Endothelial cell of umbilical vein (primary cell): ENCODE results near the gene TMEM108. TPM values are rescaled to one million over a fixed set of nuclear protein-coding genes. Genes with fewer than 3 reads are reported as not detected.

Experiments used
- BruUV-seq: library from RNA; stranded (reverse); fragments of 400-500 nt; replicated peaks from 2 replicates; lab custom pipeline; 2021; lab: Mats Ljungman, UMichigan
- CTCF ChIA-PET: fragments of 300-600, 350-600 bp; sonication (Branson Sonifier 250); formaldehyde crosslinking; loops from one replicate; lab custom pipeline; 2021; ENCODE audit warnings: antibody characterized with exemption, inconsistent platforms; lab: Charles Lee
- POLR2A ChIA-PET: fragments of 300-600, 350-600 bp; sonication (Branson Sonifier 250); formaldehyde crosslinking; loops from one replicate; lab custom pipeline; 2021; ENCODE audit warnings: antibody characterized with exemption, inconsistent platforms; lab: Charles Lee
- DNase-seq: peaks from one replicate; pipeline ENCODE4 v3.0.0-alpha.2; 2011; ENCODE audit warnings: low read depth, low spot score
- FAIRE-seq: peaks from 2 replicates; lab custom pipeline; 2011; peaks lifted over from hg19 to GRCh38; lab: Jason Lieb, UNC
- H2AFZ ChIP-seq: 2 replicates; pipeline ENCODE4 v1.6.0; 2012; ENCODE audit warnings: low read depth, low read length, control low read depth, inconsistent platforms
- H3K27ac ChIP-seq: 2 replicates; pipeline ENCODE4 v1.5.1; 2011; ENCODE audit warnings: low read depth, mild to moderate bottlenecking, control low read depth, low read length, moderate library complexity; ENCODE audit not compliant: insufficient read depth
- H3K27me3 ChIP-seq, 2 experiments: 2 replicates each; pipeline versions ENCODE4 v1.6.0 to v1.6.1; 2011; ENCODE audit warnings: low read length in 2 of 2, mixed read lengths in 1 of 2; ENCODE audit not compliant: control insufficient read depth in 2 of 2, insufficient read depth in 2 of 2
- H3K36me3 ChIP-seq, 2 experiments: 2 replicates in 1 of 2; 3 replicates in 1 of 2; pipeline ENCODE4 v1.5.1; 2011; ENCODE audit warnings: low read length in 2 of 2, mild to moderate bottlenecking in 1 of 2, moderate library complexity in 1 of 2; ENCODE audit not compliant: control insufficient read depth in 2 of 2, insufficient read depth in 2 of 2; ENCODE audit errors: extremely low read depth in 1 of 2
- H3K4me1 ChIP-seq: 3 replicates; pipeline ENCODE4 v1.5.1; 2011; ENCODE audit warnings: mild to moderate bottlenecking, low read length; ENCODE audit not compliant: control insufficient read depth, insufficient read depth; ENCODE audit errors: extremely low read depth
- H3K4me2 ChIP-seq: 2 replicates; pipeline ENCODE4 v1.6.1; 2011; ENCODE audit warnings: low read length, control low read depth, mixed read lengths; ENCODE audit not compliant: insufficient read depth
- H3K4me3 ChIP-seq, 3 experiments: fragments of 200-600 bp in 1 of 3; sonication (generic), shearing (Covaris generic) in 1 of 3; replicated peaks in 1 of 3; 2 replicates each; pipeline ENCODE4 v1.5.1; 2011 to 2016; ENCODE audit warnings: control low read depth in 3 of 3, low read length in 3 of 3, mild to moderate bottlenecking in 2 of 3, inconsistent platforms in 1 of 3, low read depth in 1 of 3, moderate library complexity in 1 of 3; ENCODE audit not compliant: insufficient read depth in 1 of 3
- H3K79me2 ChIP-seq: 2 replicates; pipeline ENCODE4 v1.6.0; 2012; ENCODE audit warnings: low read length, inconsistent platforms; ENCODE audit not compliant: control insufficient read depth, insufficient read depth
- H3K9ac ChIP-seq: replicated peaks from 2 replicates; pipeline ENCODE3; 2011; ENCODE audit warnings: low read length, control low read depth; ENCODE audit not compliant: insufficient read depth; ENCODE audit errors: extremely low read depth
- H3K9me1 ChIP-seq: replicated peaks from 3 replicates; pipeline ENCODE4 v1.6.0; 2011; ENCODE audit warnings: mild to moderate bottlenecking, low read length; ENCODE audit not compliant: control insufficient read depth, insufficient read depth; ENCODE audit errors: extremely low read depth
- H3K9me3 ChIP-seq: replicated peaks from 2 replicates; pipeline ENCODE4 v1.5.1; 2012; ENCODE audit warnings: low read length, inconsistent platforms; ENCODE audit not compliant: control insufficient read depth, insufficient read depth
- H4K20me1 ChIP-seq: replicated peaks from 2 replicates; pipeline ENCODE3; 2011; ENCODE audit warnings: mild to moderate bottlenecking, low read length; ENCODE audit not compliant: control insufficient read depth, insufficient read depth; ENCODE audit errors: extremely low read depth
- CTCF ChIP-seq, 2 donors: IDR thresholded peaks; 1 replicate in 1 of 2; 2 replicates in 1 of 2; pipeline ENCODE4 v1.5.1; 2011; ENCODE audit warnings: low read length in 2 of 2, mild to moderate bottlenecking in 2 of 2, moderate library complexity in 2 of 2, control low read depth in 1 of 2, inconsistent platforms in 1 of 2, low read depth in 1 of 2; ENCODE audit not compliant: insufficient read depth in 1 of 2; ENCODE audit errors: extremely low read depth in 1 of 2
- EZH2 ChIP-seq: IDR thresholded peaks from 2 replicates; pipeline ENCODE4 v1.6.1; 2012; ENCODE audit warnings: borderline replicate concordance, low read depth, mild to moderate bottlenecking, moderate library complexity, low read length, inconsistent platforms; ENCODE audit not compliant: severe bottlenecking
- FOS ChIP-seq: IDR thresholded peaks from 2 replicates; pipeline ENCODE4 v1.6.1; 2011; ENCODE audit warnings: mild to moderate bottlenecking, low read length, moderate library complexity, borderline replicate concordance; ENCODE audit not compliant: insufficient read depth
- GATA2 ChIP-seq: IDR thresholded peaks from 2 replicates; pipeline ENCODE4 v1.7.0; 2011; ENCODE audit warnings: low read depth, mild to moderate bottlenecking, moderate library complexity, mixed read lengths, low read length; ENCODE audit not compliant: insufficient read length, insufficient read depth
- JUN ChIP-seq: IDR thresholded peaks from 2 replicates; pipeline ENCODE4 v1.6.1; 2011; ENCODE audit warnings: borderline replicate concordance, low read depth; ENCODE audit not compliant: insufficient read length, insufficient read depth
- MAX ChIP-seq: IDR thresholded peaks from 2 replicates; pipeline ENCODE4 v1.6.1; 2011; ENCODE audit not compliant: insufficient read depth, insufficient read length
- MYC ChIP-seq: IDR thresholded peaks from one replicate; pipeline ENCODE4 v1.6.1; 2011; ENCODE audit warnings: mild to moderate bottlenecking, low read depth, low read length
- POLR2A ChIP-seq: IDR thresholded peaks from 2 replicates; pipeline ENCODE4 v1.6.1; 2012; ENCODE audit warnings: low read depth, mild to moderate bottlenecking, control low read depth, low read length
- POLR2AphosphoS5 ChIP-seq: IDR thresholded peaks from 2 replicates; pipeline ENCODE4 v1.6.1; 2012; ENCODE audit warnings: low read depth, mild to moderate bottlenecking, control low read depth, low read length, moderate library complexity; ENCODE audit not compliant: insufficient read depth
- dilution Hi-C: fragments of 300-500 bp; cut with MboI; formaldehyde crosslinking; loops from one replicate; pipeline ENCODE4 v1.15.0; 2019; ENCODE audit warnings: low sequenced_read_pairs; ENCODE audit not compliant: extremely low pct_ligation_motif_present
- intact Hi-C: fragments of 100-400 bp; cut with micrococcal nuclease; formaldehyde crosslinking; loops from one replicate; pipeline ENCODE4 v1.10.0; 2022
- polyA plus RNA-seq, 4 experiments: library from polyadenylated mRNA; depleted of rRNA in 3 of 4; stranded (reverse) in 3 of 4; unstranded in 1 of 4; fragments of >200 nt; gene quantifications; 2 replicates each; pipeline versions ENCODE4 v1.2.1 to v1.2.3, GENCODE V29; 2011 to 2012; ENCODE audit warnings: missing spikeins in 1 of 4
- total RNA-seq: library from RNA; stranded (reverse); gene quantifications from 2 replicates; pipeline ENCODE4 v1.2.3, GENCODE V29; 2021

TMEM108 gene
- total and polyA plus RNA-seq, 2 donors (not counting 3 experiments of a cell fraction or from before 2014, with no cell fraction given): 0.40 to 1.1 TPM

DNA sequence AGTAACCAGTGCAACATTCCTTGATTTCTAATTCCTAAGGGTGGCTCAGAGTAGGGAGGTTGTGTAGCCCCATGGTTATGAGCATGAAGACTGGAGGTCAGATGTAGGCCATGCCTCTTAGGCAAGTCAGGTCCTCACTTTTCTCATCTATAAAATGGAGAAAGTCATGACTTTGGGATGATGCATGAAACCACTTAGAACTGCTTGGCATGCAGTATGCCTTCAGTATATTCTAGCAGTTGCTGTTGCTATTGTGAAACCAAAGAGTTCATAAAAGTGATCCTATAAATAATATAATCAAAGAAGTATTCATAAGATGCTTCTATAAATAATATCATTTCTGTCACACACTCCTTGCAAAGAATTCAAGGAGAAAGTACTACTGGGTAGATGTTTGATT, 65.5 kb downstream of the TMEM108 start:
- Histone ChIP-seq H3K27ac (no peak overlapping the region), H3K27me3 (no peaks in the 10 kb centered on the region), H3K9me3 (no peaks in the 10 kb centered on the region), H3K4me1 (no peaks in the 10 kb centered on the region), H4K20me1 (no peaks in the 10 kb centered on the region), H3K9ac (no peak overlapping the region), H3K9me1 (no peaks in the 10 kb centered on the region), H2AFZ (no peak overlapping the region), H3K4me3 (no peak overlapping the region), H3K4me2 (no peak overlapping the region), H3K79me2 (no peaks in the 10 kb centered on the region), H3K36me3 (no peaks in the 10 kb centered on the region)
- ChIA-PET POLR2A (no interaction called here), CTCF (no interaction called here)
- TF ChIP-seq POLR2AphosphoS5: no peak
- no peak for TF ChIP-seq FOS
- TF ChIP-seq POLR2A: no peak
- TF ChIP-seq JUN: no peak
- TF ChIP-seq GATA2: no peak
- FAIRE-seq (no peak), DNase-seq (no peak)
- dilution Hi-C loops (no loop called here), intact Hi-C loops (no loop called here)
- no TSS peak for BruUV-seq

GRCh38 chr3:133106169-133106568, 68.0 kb downstream of the TMEM108 start:
- DNase-seq (no peak), FAIRE-seq (no peak)
- H3K36me3 ChIP-seq: no peaks in the 10 kb centered on the region
- H3K4me2 ChIP-seq: no peak overlapping the region
- H3K9me1 ChIP-seq: no peaks in the 10 kb centered on the region
- dilution Hi-C loops: no loop called here
- no peaks in the 10 kb centered on the region for H3K79me2 ChIP-seq
- no peak overlapping the region for H2AFZ ChIP-seq
- no peaks in the 10 kb centered on the region for H4K20me1 ChIP-seq
- intact Hi-C loops: no loop called here
- TF ChIP-seq GATA2 (no peak), JUN (no peak), FOS (no peak), POLR2AphosphoS5 (no peak), MYC (no peak), EZH2 (no peak), CTCF (IDR thresholded peaks at IDR 0.05; ENCODE audit: extremely low read depth in 1 of 2, insufficient read depth in 1 of 2, low read depth in 1 of 2, low read length in 2 of 2) (no peak), MAX (no peak), POLR2A (no peak)
- POLR2A ChIA-PET: no interaction called here
- CTCF ChIA-PET: no interaction called here
- H3K27me3 ChIP-seq: peaks cover 0 to 2% of the 10 kb centered on the region in 2 experiments
- H3K9ac ChIP-seq: no peak overlapping the region
- H3K4me3 ChIP-seq: no peak overlapping the region
- no TSS peak for BruUV-seq
- no peaks in the 10 kb centered on the region for H3K4me1 ChIP-seq
- no peaks in the 10 kb centered on the region for H3K9me3 ChIP-seq
- H3K27ac ChIP-seq: no peak overlapping the region
